ENCODE results near the gene IFNAR1.

DNA sequence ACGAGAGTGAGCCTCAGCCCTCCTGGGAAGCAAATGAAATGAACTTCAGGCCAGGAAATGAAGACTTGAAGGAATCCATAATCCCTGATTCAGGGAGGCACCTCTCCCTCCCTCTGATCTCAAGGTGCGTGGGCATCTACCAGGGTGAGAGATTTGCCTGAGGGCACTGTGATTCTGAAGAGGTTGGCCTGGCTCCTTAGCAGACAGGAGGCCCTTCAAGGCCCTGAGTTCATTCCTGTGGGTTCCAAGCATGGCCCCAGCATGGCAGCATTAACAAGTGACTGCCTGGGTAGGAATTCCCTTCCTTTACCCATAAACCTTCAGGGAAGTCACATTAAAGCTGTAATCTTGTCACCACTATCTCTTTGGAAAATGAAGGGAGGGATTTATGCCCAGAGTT, 48.7 kb downstream of the IFNAR1 start:
- TF ChIP-seq, protein P1, sequence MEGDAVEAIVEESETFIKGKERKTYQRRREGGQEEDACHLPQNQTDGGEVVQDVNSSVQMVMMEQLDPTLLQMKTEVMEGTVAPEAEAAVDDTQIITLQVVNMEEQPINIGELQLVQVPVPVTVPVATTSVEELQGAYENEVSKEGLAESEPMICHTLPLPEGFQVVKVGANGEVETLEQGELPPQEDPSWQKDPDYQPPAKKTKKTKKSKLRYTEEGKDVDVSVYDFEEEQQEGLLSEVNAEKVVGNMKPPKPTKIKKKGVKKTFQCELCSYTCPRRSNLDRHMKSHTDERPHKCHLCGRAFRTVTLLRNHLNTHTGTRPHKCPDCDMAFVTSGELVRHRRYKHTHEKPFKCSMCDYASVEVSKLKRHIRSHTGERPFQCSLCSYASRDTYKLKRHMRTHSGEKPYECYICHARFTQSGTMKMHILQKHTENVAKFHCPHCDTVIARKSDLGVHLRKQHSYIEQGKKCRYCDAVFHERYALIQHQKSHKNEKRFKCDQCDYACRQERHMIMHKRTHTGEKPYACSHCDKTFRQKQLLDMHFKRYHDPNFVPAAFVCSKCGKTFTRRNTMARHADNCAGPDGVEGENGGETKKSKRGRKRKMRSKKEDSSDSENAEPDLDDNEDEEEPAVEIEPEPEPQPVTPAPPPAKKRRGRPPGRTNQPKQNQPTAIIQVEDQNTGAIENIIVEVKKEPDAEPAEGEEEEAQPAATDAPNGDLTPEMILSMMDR (conservative IDR thresholded peaks at IDR 0.05; ENCODE audit: low read depth, low read length): no peak
- TF ChIP-seq CEBPB (IDR thresholded peaks at IDR 0.05; ENCODE audit: low read depth, low read length) (no peak), BHLHE40 (IDR thresholded peaks at IDR 0.05; ENCODE audit: low read depth, low read length) (no peak), FOS (IDR thresholded peaks at IDR 0.05; ENCODE audit: low read depth, low read length) (no peak), MXI1 (IDR thresholded peaks at IDR 0.05; ENCODE audit: borderline replicate concordance, low read depth, low read length) (no peak), RAD21 (IDR thresholded peaks at IDR 0.05; ENCODE audit: low read length) (no peak), RFX5 (IDR thresholded peaks at IDR 0.05; ENCODE audit: low read depth, low read length) (no peak), CHD1 (IDR thresholded peaks at IDR 0.05; ENCODE audit: low read depth, low read length) (no peak), POLR2A (IDR thresholded peaks at IDR 0.05; ENCODE audit: low read depth, low read length) (no peak), RCOR1 (IDR thresholded peaks at IDR 0.05; ENCODE audit: insufficient replicate concordance, low read length) (no peak), SMC3 (IDR thresholded peaks at IDR 0.05; ENCODE audit: low read depth, low read length) (no peak), MAZ (IDR thresholded peaks at IDR 0.05; ENCODE audit: borderline replicate concordance, low read depth, low read length) (no peak)
- TF ChIP-seq, protein P2, sequence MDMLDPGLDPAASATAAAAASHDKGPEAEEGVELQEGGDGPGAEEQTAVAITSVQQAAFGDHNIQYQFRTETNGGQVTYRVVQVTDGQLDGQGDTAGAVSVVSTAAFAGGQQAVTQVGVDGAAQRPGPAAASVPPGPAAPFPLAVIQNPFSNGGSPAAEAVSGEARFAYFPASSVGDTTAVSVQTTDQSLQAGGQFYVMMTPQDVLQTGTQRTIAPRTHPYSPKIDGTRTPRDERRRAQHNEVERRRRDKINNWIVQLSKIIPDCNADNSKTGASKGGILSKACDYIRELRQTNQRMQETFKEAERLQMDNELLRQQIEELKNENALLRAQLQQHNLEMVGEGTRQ (IDR thresholded peaks at IDR 0.05; ENCODE audit: low read depth, low read length): no peak
- TF ChIP-seq, protein P3, sequence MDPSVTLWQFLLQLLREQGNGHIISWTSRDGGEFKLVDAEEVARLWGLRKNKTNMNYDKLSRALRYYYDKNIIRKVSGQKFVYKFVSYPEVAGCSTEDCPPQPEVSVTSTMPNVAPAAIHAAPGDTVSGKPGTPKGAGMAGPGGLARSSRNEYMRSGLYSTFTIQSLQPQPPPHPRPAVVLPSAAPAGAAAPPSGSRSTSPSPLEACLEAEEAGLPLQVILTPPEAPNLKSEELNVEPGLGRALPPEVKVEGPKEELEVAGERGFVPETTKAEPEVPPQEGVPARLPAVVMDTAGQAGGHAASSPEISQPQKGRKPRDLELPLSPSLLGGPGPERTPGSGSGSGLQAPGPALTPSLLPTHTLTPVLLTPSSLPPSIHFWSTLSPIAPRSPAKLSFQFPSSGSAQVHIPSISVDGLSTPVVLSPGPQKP (IDR thresholded peaks at IDR 0.05; ENCODE audit: borderline replicate concordance, low read depth, low read length): no peak

All from IMR-90 (cell line).